GM19452 (cell line): ENCODE results near the gene IFIH1.

Source experiments
- ATAC-seq: cut with Tn5 transposase; IDR thresholded peaks from one replicate; pipeline ENCODE4 v1.9.1; 2021; ENCODE audit not compliant: unreplicated experiment

Gene IFIH1

GRCh38 chr2:162219426-162219825, 99.1 kb downstream of the IFIH1 start:
- ATAC-seq: no peak

- ATAC-seq: no peak
Measured at GRCh38 chr2:162217598-162217997, 100.9 kb downstream of the IFIH1 start.
